ENCODE measurements around the gene ANKS1A. TPM values are rescaled to one million over a fixed set of nuclear protein-coding genes. Genes with fewer than 3 reads are reported as not detected.

ANKS1A gene
- total RNA-seq, 3 donors from 2014 or later = 30.0 to 62.4 (median 33.3) TPM

DNA sequence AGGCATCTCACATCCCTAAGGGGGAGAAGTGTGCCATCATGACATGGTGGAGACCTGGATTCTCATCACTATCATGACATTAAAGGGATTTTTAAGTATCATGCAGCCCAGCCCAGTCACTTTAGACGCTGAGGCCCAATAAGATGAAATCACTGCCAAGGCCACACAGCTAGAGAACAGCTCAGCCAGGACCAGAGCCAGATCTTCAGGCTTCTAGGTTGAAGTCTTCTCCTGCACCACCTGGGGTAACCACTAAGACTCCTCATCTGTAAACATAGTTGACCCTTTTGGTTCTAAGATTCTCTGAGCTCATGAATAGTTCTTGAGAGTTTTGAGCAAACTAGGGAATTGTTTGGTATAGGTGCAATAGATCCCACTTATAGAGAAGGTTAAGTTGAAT lies 126.9 kb downstream of the ANKS1A start:
- intact Hi-C loops (cut with DNase I, micrococcal nuclease) = no loop called here
- no peak overlapping the region for H3K4me3 ChIP-seq
- no peak for ATAC-seq
- no peaks in the 10 kb centered on the region for H3K36me3 ChIP-seq (ENCODE audit: low read depth)
- H3K4me1 ChIP-seq (ENCODE audit: low read depth) = no peaks in the 10 kb centered on the region
- TF ChIP-seq, protein P1, sequence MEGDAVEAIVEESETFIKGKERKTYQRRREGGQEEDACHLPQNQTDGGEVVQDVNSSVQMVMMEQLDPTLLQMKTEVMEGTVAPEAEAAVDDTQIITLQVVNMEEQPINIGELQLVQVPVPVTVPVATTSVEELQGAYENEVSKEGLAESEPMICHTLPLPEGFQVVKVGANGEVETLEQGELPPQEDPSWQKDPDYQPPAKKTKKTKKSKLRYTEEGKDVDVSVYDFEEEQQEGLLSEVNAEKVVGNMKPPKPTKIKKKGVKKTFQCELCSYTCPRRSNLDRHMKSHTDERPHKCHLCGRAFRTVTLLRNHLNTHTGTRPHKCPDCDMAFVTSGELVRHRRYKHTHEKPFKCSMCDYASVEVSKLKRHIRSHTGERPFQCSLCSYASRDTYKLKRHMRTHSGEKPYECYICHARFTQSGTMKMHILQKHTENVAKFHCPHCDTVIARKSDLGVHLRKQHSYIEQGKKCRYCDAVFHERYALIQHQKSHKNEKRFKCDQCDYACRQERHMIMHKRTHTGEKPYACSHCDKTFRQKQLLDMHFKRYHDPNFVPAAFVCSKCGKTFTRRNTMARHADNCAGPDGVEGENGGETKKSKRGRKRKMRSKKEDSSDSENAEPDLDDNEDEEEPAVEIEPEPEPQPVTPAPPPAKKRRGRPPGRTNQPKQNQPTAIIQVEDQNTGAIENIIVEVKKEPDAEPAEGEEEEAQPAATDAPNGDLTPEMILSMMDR (IDR thresholded peaks at IDR 0.05) = no peak
- no peaks in the 10 kb centered on the region for H3K9me3 ChIP-seq
- no peak for DNase-seq

DNA sequence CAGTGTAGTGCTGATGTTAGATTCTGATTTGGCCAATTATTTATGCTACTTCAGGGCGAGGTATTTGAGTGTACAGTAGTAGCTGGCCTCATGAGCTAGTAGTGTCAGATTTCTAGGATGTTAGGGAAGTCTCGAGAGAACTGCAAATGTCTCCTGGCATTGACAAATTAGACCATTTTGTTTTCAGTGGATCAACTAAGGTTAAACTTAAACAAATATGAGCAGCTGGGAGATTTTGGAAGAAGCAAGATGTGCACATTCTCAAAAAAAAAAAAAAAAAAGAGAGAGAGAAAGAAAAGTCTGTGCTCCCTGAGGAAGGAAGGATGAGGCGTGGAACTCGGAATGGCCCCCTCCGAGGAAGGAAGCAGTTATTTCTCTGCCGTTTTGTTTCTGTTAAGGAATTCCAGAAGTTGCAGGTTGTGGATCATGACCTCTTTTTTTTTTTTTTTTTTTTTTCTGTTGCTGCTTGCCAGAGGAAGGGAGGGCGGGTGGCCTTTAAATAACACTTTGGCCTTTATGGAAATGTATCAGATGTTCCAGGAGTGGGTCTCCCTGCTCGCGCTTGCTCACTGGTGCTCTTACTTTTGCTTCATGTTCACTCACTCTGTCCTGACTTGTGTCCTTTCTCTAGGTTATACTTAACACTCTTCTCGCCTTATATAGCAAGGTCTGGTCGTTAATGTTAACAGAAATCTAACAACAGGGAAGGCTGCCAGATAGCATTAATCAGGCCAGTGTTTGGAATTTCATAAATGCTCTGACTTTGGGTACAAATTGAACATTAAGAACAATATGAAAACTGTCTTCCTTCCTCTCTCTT lies 127.7 kb downstream of the ANKS1A start:
- intact Hi-C loops (cut with DNase I, micrococcal nuclease) = no loop called here
- Histone ChIP-seq H3K36me3 (ENCODE audit: low read depth) (no peaks in the 10 kb centered on the region), H3K4me1 (ENCODE audit: low read depth) (no peaks in the 10 kb centered on the region), H3K9me3 (no peaks in the 10 kb centered on the region), H3K4me3 (no peak overlapping the region)
- peak; percentile 11 for ATAC-seq
- TF ChIP-seq, protein P1 (IDR thresholded peaks at IDR 0.05) = no peak
- DNase-seq = no peak

DNA sequence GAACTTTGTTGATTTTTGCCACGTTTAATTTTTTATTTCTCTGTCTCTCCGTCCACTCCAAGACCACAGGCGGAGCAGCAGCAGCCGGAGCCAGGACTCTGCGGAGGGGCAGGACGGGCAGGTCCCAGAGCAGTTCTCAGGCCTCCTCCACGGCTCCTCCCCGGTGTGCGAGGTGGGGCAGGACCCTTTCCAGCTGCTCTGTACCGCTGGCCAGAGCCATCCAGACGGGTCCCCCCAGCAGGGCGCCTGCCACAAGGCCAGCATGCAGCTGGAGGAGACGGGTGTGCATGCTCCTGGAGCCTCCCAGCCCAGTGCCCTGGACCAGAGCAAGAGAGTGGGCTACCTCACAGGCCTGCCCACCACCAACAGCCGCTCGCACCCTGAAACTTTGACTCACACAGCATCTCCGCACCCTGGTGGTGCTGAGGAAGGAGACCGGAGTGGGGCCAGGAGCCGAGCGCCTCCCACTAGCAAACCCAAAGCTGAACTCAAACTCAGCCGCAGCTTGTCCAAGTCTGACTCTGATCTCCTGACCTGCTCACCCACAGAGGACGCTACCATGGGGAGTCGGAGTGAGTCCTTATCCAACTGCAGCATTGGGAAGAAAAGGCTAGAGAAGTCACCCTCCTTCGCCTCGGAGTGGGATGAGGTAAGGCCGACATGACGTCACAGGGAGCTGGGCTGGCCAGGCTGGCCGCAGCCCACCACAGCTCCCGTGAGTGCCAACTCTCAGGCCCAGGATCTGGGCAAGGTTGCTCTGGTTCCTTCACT lies 128.5 kb downstream of the ANKS1A start:
- Histone ChIP-seq H3K9me3 (no peaks in the 10 kb centered on the region), H3K36me3 (ENCODE audit: low read depth) (no peaks in the 10 kb centered on the region), H3K4me3 (no peak overlapping the region), H3K4me1 (ENCODE audit: low read depth) (no peaks in the 10 kb centered on the region)
- ATAC-seq (peak; percentile 39), DNase-seq (peak in 1 of 3 donors; percentile 57)
- TF ChIP-seq, protein P1 (IDR thresholded peaks at IDR 0.05) = no peak
- intact Hi-C loops (cut with DNase I, micrococcal nuclease) = no loop called here

DNA sequence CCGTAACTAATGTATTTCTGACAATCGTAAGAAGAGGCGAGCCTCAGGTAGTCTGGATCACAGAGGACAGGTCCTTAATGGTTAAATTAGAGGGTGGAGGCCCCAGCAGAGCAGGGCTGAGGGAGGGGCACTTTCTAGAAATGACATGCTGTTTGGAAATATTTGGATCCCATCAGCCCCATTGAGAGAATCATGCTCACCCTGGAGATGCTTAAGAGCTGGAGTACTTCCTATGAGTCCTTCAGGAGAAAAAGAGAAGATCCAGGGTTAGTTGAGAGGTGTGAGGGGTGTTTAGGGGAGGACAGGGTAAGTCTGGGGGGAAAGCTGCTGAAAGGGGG lies 129.1 kb downstream of the ANKS1A start:
- DNase-seq (no peak), ATAC-seq (peak; percentile 6)
- H3K4me1 ChIP-seq (ENCODE audit: low read depth) = no peaks in the 10 kb centered on the region
- intact Hi-C loops (cut with DNase I, micrococcal nuclease) = no loop called here
- no peaks in the 10 kb centered on the region for H3K36me3 ChIP-seq (ENCODE audit: low read depth)
- no peaks in the 10 kb centered on the region for H3K9me3 ChIP-seq
- TF ChIP-seq, protein P1 (IDR thresholded peaks at IDR 0.05) = no peak
- no peak overlapping the region for H3K4me3 ChIP-seq

DNA sequence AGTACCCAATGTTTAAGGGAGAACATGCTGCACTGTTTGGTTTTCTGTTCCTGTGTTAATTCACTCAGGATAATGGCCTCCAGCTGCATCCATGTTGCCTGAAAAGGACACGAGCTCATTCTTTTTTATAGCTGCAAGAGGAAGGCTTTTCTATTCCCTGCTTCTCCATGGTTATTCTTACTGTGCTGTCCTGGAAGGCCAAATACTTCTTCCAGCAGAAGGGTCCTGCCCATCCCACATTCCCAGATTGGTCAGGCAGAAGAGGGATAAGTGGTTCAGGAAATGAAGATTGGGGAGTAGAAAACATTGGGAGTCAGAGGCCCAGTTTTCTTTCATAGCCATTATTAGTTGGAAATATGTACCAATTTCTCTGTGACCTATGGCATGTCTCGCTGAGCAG lies 129.7 kb downstream of the ANKS1A start:
- H3K4me1 ChIP-seq (ENCODE audit: low read depth) = no peaks in the 10 kb centered on the region
- intact Hi-C loops (cut with DNase I, micrococcal nuclease) = no loop called here

More for the DNA sequence above, 129.7 kb downstream of the ANKS1A start:
- Histone ChIP-seq H3K36me3 (ENCODE audit: low read depth) (no peaks in the 10 kb centered on the region), H3K9me3 (no peaks in the 10 kb centered on the region), H3K4me3 (no peak overlapping the region)
- TF ChIP-seq, protein P1 (IDR thresholded peaks at IDR 0.05) = no peak
- ATAC-seq (no peak), DNase-seq (no peak)

All from mucosa of descending colon (tissue), 3 donors.